Panc1 (cell line): ENCODE results near the gene MRPL27. TPM values are rescaled to one million over a fixed set of nuclear protein-coding genes. Genes with fewer than 3 reads are reported as not detected.

ENCODE experiments used
- ATAC-seq: fragments of 200-7000 bp; cut with Tn5 transposase; 2 replicates; pipeline ENCODE4 v1.9.1; 2020; ENCODE audit warnings: mild to moderate bottlenecking, moderate library complexity
- BruUV-seq: library from RNA; stranded (reverse); fragments of 400-500 nt; replicated peaks from 2 replicates; lab custom pipeline; 2021; lab: Mats Ljungman, UMichigan
- CTCF ChIA-PET: fragments of 300-600 bp; sonication (Branson Sonifier 250); formaldehyde crosslinking; loops from one replicate; lab custom pipeline; 2022; ENCODE audit warnings: antibody characterized with exemption; lab: Charles Lee
- POLR2A ChIA-PET: fragments of 300-600 bp; sonication (Branson Sonifier 250); formaldehyde crosslinking; loops from one replicate; lab custom pipeline; 2022; ENCODE audit warnings: antibody characterized with exemption; lab: Charles Lee
- DNase-seq: peaks from one replicate; pipeline ENCODE4 v3.0.0-alpha.2; 2010; ENCODE audit warnings: low read depth, low spot score
- H3K27ac ChIP-seq: 2 replicates; pipeline ENCODE4 v1.5.1; 2011; ENCODE audit warnings: mild to moderate bottlenecking, low read length, inconsistent platforms
- H3K27me3 ChIP-seq: fragments of 200-500 bp; sonication (Bioruptor generic); 2 replicates; pipeline ENCODE4 v1.6.0; 2014; ENCODE audit warnings: low read length, inconsistent platforms; ENCODE audit not compliant: control insufficient read depth, insufficient read depth
- H3K36me3 ChIP-seq: fragments of 200-500 bp; sonication (Bioruptor generic); 2 replicates; pipeline ENCODE4 v1.5.1; 2014; ENCODE audit warnings: inconsistent platforms, mild to moderate bottlenecking, low read length, moderate library complexity; ENCODE audit not compliant: control insufficient read depth, insufficient read depth
- H3K4me1 ChIP-seq: 2 replicates; pipeline ENCODE4 v1.5.1; 2011; ENCODE audit warnings: inconsistent platforms, mild to moderate bottlenecking, low read length, moderate library complexity; ENCODE audit not compliant: control insufficient read depth, insufficient read depth
- H3K4me3 ChIP-seq, 2 experiments: 2 replicates each; pipeline ENCODE4 v1.5.1; 2011 to 2012; ENCODE audit warnings: low read depth in 2 of 2, low read length in 2 of 2, mild to moderate bottlenecking in 2 of 2, inconsistent platforms in 1 of 2, moderate library complexity in 1 of 2
- H3K9me3 ChIP-seq: fragments of 200-500 bp; sonication (Bioruptor generic); 2 replicates; pipeline ENCODE4 v1.5.1; 2014; ENCODE audit warnings: low read depth, mild to moderate bottlenecking, inconsistent platforms, low read length, moderate library complexity; ENCODE audit not compliant: control insufficient read depth, insufficient read depth
- POLR2AphosphoS5 ChIP-seq: IDR thresholded peaks from 2 replicates; pipeline ENCODE4 v1.6.1; 2012; ENCODE audit warnings: mild to moderate bottlenecking, low read depth, low read length, moderate library complexity
- SIN3A ChIP-seq: IDR thresholded peaks from 2 replicates; pipeline ENCODE4 v1.6.1; 2012; ENCODE audit warnings: low read depth, mild to moderate bottlenecking, low read length, moderate library complexity, borderline replicate concordance; ENCODE audit not compliant: insufficient read depth
- TCF7L2 ChIP-seq: IDR thresholded peaks from 2 replicates; pipeline ENCODE4 v1.6.1; 2011; ENCODE audit warnings: mild to moderate bottlenecking, low read depth, low read length, inconsistent platforms
- in situ Hi-C: cut with HindIII; loops from 2 replicates; pipeline ENCODE4 v1.10.0; 2016; ENCODE audit warnings: low sequenced_read_pairs, low pct_unique_long_range_greater_than_20kb
- intact Hi-C: fragments of 100-400 bp; cut with micrococcal nuclease; formaldehyde crosslinking; loops from one replicate; pipeline ENCODE4 v1.10.0; 2022; ENCODE audit not compliant: unreplicated experiment
- total RNA-seq: library from RNA; stranded (reverse); gene quantifications from one replicate; pipeline ENCODE4 v1.2.1, GENCODE V29; 2021; ENCODE audit not compliant: unreplicated experiment
- TF ChIP-seq, protein P1 (sequence below), 2 experiments: IDR thresholded peaks; 2 replicates each; pipeline ENCODE4 v1.6.1; 2011 to 2012; ENCODE audit warnings: low read depth in 2 of 2, control low read depth in 1 of 2, low read length in 1 of 2, mild to moderate bottlenecking in 1 of 2, moderate library complexity in 1 of 2; ENCODE audit not compliant: insufficient read depth in 1 of 2
- TF ChIP-seq, protein P2 (sequence below): fragments of 450-650 bp; IDR thresholded peaks from 2 replicates; pipeline ENCODE4 v1.5.1; 2017; ENCODE audit warnings: mild to moderate bottlenecking

The MRPL27 gene
- total RNA-seq, 1 experiment from 2014 or later: 136 TPM

DNA sequence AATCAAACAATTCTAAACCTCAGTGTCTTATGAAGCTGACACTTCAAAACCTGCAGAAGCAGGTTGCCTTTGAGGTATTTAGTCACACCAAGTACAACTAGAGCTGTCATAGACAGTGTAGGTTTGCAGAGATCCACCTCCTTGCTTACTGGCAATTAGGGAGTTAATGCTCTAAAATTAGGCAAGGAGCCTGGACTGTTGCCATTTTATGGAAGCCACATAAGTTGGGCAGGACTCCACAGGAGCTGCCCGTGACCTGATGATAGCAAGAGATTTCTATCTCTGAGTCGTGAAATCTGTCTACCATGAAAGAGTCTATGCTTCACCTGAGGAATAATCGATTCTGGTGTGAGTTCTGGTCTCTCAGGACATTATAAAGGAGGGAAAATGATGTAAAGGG is 8.9 kb upstream of the MRPL27 start:
- POLR2A ChIA-PET: interaction anchor here (0.5 to 0.9 kb wide), 3 partner anchors 10 to 279 kb away, joined by 3 to 4 read pairs (median 3); no protein-coding TSS in a partner anchor
- no peak overlapping the region for H3K4me3 ChIP-seq
- TF ChIP-seq POLR2AphosphoS5 (no peak), TCF7L2 (no peak), SIN3A (no peak)
- TF ChIP-seq, protein P1, sequence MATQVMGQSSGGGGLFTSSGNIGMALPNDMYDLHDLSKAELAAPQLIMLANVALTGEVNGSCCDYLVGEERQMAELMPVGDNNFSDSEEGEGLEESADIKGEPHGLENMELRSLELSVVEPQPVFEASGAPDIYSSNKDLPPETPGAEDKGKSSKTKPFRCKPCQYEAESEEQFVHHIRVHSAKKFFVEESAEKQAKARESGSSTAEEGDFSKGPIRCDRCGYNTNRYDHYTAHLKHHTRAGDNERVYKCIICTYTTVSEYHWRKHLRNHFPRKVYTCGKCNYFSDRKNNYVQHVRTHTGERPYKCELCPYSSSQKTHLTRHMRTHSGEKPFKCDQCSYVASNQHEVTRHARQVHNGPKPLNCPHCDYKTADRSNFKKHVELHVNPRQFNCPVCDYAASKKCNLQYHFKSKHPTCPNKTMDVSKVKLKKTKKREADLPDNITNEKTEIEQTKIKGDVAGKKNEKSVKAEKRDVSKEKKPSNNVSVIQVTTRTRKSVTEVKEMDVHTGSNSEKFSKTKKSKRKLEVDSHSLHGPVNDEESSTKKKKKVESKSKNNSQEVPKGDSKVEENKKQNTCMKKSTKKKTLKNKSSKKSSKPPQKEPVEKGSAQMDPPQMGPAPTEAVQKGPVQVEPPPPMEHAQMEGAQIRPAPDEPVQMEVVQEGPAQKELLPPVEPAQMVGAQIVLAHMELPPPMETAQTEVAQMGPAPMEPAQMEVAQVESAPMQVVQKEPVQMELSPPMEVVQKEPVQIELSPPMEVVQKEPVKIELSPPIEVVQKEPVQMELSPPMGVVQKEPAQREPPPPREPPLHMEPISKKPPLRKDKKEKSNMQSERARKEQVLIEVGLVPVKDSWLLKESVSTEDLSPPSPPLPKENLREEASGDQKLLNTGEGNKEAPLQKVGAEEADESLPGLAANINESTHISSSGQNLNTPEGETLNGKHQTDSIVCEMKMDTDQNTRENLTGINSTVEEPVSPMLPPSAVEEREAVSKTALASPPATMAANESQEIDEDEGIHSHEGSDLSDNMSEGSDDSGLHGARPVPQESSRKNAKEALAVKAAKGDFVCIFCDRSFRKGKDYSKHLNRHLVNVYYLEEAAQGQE (IDR thresholded peaks at IDR 0.05; ENCODE audit: insufficient read depth in 1 of 2, low read depth in 2 of 2, low read length in 1 of 2): no peak
- TF ChIP-seq, protein P2, sequence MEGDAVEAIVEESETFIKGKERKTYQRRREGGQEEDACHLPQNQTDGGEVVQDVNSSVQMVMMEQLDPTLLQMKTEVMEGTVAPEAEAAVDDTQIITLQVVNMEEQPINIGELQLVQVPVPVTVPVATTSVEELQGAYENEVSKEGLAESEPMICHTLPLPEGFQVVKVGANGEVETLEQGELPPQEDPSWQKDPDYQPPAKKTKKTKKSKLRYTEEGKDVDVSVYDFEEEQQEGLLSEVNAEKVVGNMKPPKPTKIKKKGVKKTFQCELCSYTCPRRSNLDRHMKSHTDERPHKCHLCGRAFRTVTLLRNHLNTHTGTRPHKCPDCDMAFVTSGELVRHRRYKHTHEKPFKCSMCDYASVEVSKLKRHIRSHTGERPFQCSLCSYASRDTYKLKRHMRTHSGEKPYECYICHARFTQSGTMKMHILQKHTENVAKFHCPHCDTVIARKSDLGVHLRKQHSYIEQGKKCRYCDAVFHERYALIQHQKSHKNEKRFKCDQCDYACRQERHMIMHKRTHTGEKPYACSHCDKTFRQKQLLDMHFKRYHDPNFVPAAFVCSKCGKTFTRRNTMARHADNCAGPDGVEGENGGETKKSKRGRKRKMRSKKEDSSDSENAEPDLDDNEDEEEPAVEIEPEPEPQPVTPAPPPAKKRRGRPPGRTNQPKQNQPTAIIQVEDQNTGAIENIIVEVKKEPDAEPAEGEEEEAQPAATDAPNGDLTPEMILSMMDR: no peak
- no TSS peak for BruUV-seq
- H3K9me3 ChIP-seq: no peaks in the 10 kb centered on the region
- in situ Hi-C loops: no loop called here
- no peaks in the 10 kb centered on the region for H3K4me1 ChIP-seq
- peaks cover 26% of the 10 kb centered on the region for H3K36me3 ChIP-seq
- intact Hi-C loops: no loop called here
- H3K27me3 ChIP-seq: no peaks in the 10 kb centered on the region
- no peak overlapping the region for H3K27ac ChIP-seq
- ATAC-seq (no peak), DNase-seq (no peak)
- CTCF ChIA-PET: interaction anchor here (0.7 to 1.5 kb wide), 2 partner anchors 16 to 182 kb away, joined by 3 to 4 read pairs; partner anchors contain the start of gene LRRC59

DNA sequence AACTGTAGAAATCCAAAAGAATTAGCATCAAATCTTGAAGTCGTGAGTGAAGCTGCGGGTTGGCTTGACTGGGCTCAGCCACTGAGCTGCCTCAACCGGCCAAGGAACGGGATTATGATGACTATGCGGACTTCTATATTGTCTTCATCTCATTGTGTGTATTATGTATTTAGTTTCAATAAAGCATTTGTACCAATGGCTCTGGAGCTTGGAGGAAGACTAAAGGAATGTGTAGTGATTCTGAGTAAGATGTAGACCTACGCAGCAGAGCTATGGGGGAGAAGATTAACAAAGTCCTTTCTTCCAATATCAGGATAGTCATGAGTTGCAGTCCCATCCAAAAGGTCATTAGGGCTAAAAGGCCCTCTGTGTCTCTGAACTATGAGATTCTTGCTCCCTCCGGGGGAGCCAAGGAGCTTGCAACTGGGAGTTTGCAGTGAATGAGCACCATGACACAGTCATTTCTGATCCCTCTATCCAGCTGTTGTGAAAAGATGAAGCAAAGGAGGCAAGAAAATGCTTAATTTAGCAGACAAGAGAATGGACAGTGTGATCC is 8.4 kb upstream of the MRPL27 start:
- in situ Hi-C loops: no loop called here
- Histone ChIP-seq H3K27me3 (no peaks in the 10 kb centered on the region), H3K27ac (no peak overlapping the region), H3K4me3 (no peak overlapping the region), H3K4me1 (no peaks in the 10 kb centered on the region), H3K36me3 (peaks cover 24% of the 10 kb centered on the region), H3K9me3 (no peaks in the 10 kb centered on the region)
- intact Hi-C loops: no loop called here
- BruUV-seq: TSS peak; percentile 77
- DNase-seq (no peak), ATAC-seq (no peak)
- TF ChIP-seq TCF7L2: no peak
- TF ChIP-seq POLR2AphosphoS5: 0 out of 2 replicates have a peak, but pooled peaks have one; percentile 13
- POLR2A ChIA-PET: interaction anchor here (0.5 to 0.9 kb wide), 2 partner anchors 10 to 19 kb away, joined by 3 to 4 read pairs; no protein-coding TSS in a partner anchor
- CTCF ChIA-PET: interaction anchor here (0.7 to 1.5 kb wide), 2 partner anchors 16 to 181 kb away, joined by 3 to 4 read pairs; partner anchors contain the start of gene LRRC59
